Natural killer cell (primary cell): ENCODE data around the gene NAA25. TPM values are rescaled to one million over a fixed set of nuclear protein-coding genes. Genes with fewer than 3 reads are reported as not detected.
"Not testable (repeated sequence)": the region's sequence is repeated elsewhere in the genome, so short reads cannot be mapped to it uniquely, and the experiment has no call there.

Experiments
- ATAC-seq, 3 donors: fragments of 150-1000 bp in 2 of 3; fragments of 200-7000 bp in 1 of 3; cut with Tn5 transposase; 1 replicate in 1 of 3; 2 replicates in 2 of 3; pipeline ENCODE4 v1.10.0; 2021; ENCODE audit warnings: mild to moderate bottlenecking in 2 of 3, moderate library complexity in 2 of 3
- DNase-seq, 2 donors: peaks; one replicate each; pipeline versions ENCODE4 v3.0.0 to v3.0.0-alpha.2; 2013 to 2021; ENCODE audit warnings: mixed read lengths in 1 of 2
- H3K27ac ChIP-seq: one replicate; pipeline ENCODE4 v1.5.1; 2013; ENCODE audit warnings: mild to moderate bottlenecking, low read length
- H3K27me3 ChIP-seq: one replicate; pipeline ENCODE4 v1.6.1; 2013; ENCODE audit warnings: low read length; ENCODE audit not compliant: control insufficient read depth, insufficient read depth
- H3K36me3 ChIP-seq: one replicate; pipeline ENCODE4 v1.6.1; 2013; ENCODE audit warnings: low read length; ENCODE audit not compliant: control insufficient read depth, insufficient read depth
- H3K4me1 ChIP-seq: one replicate; pipeline ENCODE4 v1.6.1; 2013; ENCODE audit warnings: low read length; ENCODE audit not compliant: control insufficient read depth, insufficient read depth
- H3K4me3 ChIP-seq: one replicate; pipeline ENCODE4 v1.5.1; 2013; ENCODE audit warnings: low read length
- H3K9me3 ChIP-seq: one replicate; pipeline ENCODE4 v1.6.1; 2013; ENCODE audit warnings: low read length; ENCODE audit not compliant: control insufficient read depth, insufficient read depth
- H3K27ac Mint-ChIP-seq, 2 donors: one replicate each; pipeline ENCODE4 v1.8.0; 2022; ENCODE audit warnings: mild to moderate bottlenecking in 2 of 2, mixed read lengths in 2 of 2, moderate library complexity in 1 of 2
- H3K27me3 Mint-ChIP-seq, 2 donors: one replicate each; pipeline ENCODE4 v1.8.0; 2022; ENCODE audit warnings: low read depth in 2 of 2, mixed read lengths in 2 of 2
- H3K36me3 Mint-ChIP-seq: one replicate; pipeline ENCODE4 v1.8.0; 2022; ENCODE audit warnings: mixed read lengths
- H3K4me1 Mint-ChIP-seq, 2 donors: one replicate each; pipeline ENCODE4 v1.8.0; 2022; ENCODE audit warnings: mixed read lengths in 2 of 2
- H3K4me3 Mint-ChIP-seq: one replicate; pipeline ENCODE4 v1.8.0; 2022; ENCODE audit warnings: mild to moderate bottlenecking, moderate library complexity, mixed read lengths
- H3K9me3 Mint-ChIP-seq, 2 donors: one replicate each; pipeline ENCODE4 v1.8.0; 2022; ENCODE audit warnings: mixed read lengths in 2 of 2
- CTCF ChIP-seq: fragments of 200-600 bp; IDR thresholded peaks from one replicate; pipeline ENCODE4 v1.8.0; 2022; ENCODE audit warnings: antibody characterized with exemption
- WGBS: methylation state at CpG from one replicate; pipeline ENCODE4 v1.1.7; 2013; ENCODE audit warnings: missing lambda C conversion rate; ENCODE audit not compliant: insufficient coverage; 5-methylcytosine and 5-hydroxymethylcytosine counted together
- intact Hi-C: fragments of 100-400 bp; cut with micrococcal nuclease; formaldehyde crosslinking; loops from one replicate; pipeline ENCODE4 v1.14.2; 2022
- total RNA-seq, 4 donors: library from RNA; stranded (reverse); fragments of 120-200 nt in 1 of 4; gene quantifications; one replicate each; pipeline versions ENCODE4 v1.2.3 to v1.2.4, GENCODE V29; 2013 to 2022

Gene NAA25
- total RNA-seq, 3 donors from 2014 or later (not counting 1 experiment from before 2014, with no cell fraction given) = 25.8 to 34.4 (median 30.7) TPM

- H3K4me3 ChIP-seq = no peak overlapping the region
- H3K4me1 Mint-ChIP-seq = peaks cover 12 to 25% of the 10 kb centered on the region in 2 donors
- H3K27ac Mint-ChIP-seq = peak overlapping the region; percentile 83 to 84
- H3K4me3 Mint-ChIP-seq = peak overlapping the region; percentile 42
- H3K27ac ChIP-seq = peak overlapping the region; percentile 27
- DNase-seq = peak in 1 of 2 donors; percentile 32
- no peaks in the 10 kb centered on the region for H3K9me3 ChIP-seq
- no peaks in the 10 kb centered on the region for H3K36me3 ChIP-seq
- intact Hi-C loops = no loop called here
- peaks cover 19% of the 10 kb centered on the region for H3K4me1 ChIP-seq
- ATAC-seq = no peak
- no peaks in the 10 kb centered on the region for H3K27me3 Mint-ChIP-seq
- H3K36me3 Mint-ChIP-seq = no peaks in the 10 kb centered on the region
- no peak for TF ChIP-seq CTCF
- H3K27me3 ChIP-seq = no peaks in the 10 kb centered on the region
- no peaks in the 10 kb centered on the region for H3K9me3 Mint-ChIP-seq
Measured at GRCh38 chr12:112001576-112001975, 107.0 kb downstream of the NAA25 start.

GRCh38 chr12:112000820-112001219, 107.8 kb downstream of the NAA25 start:
- intact Hi-C loops = no loop called here
- H3K27ac Mint-ChIP-seq = peak overlapping the region; percentile 39 to 83
- DNase-seq = peak in 1 of 2 donors; percentile 50

GRCh38 chr12:111999129-111999528, 109.5 kb downstream of the NAA25 start:
- H3K4me3 Mint-ChIP-seq, H3K4me3 ChIP-seq: not testable (repeated sequence)
- peaks cover 26 to 47% of the 10 kb centered on the region in 2 donors for H3K4me1 Mint-ChIP-seq

More at GRCh38 chr12:112000820-112001219, 107.8 kb downstream of the NAA25 start:
- peaks cover 20% of the 10 kb centered on the region for H3K4me1 ChIP-seq
- H3K4me1 Mint-ChIP-seq = peaks cover 12 to 33% of the 10 kb centered on the region in 2 donors
- H3K4me3 ChIP-seq = no peak overlapping the region
- H3K36me3 Mint-ChIP-seq = no peaks in the 10 kb centered on the region
- no peak for TF ChIP-seq CTCF
- no peaks in the 10 kb centered on the region for H3K9me3 ChIP-seq
- 91% methylated on average over 5 of the region's 8 CpGs for WGBS
- no peaks in the 10 kb centered on the region for H3K36me3 ChIP-seq
- H3K27ac ChIP-seq = peak overlapping the region; percentile 27
- H3K4me3 Mint-ChIP-seq = no peak overlapping the region
- no peaks in the 10 kb centered on the region for H3K27me3 Mint-ChIP-seq
- no peak for ATAC-seq
- no peaks in the 10 kb centered on the region for H3K9me3 Mint-ChIP-seq
- no peaks in the 10 kb centered on the region for H3K27me3 ChIP-seq

GRCh38 chr12:111998015-111998414, 110.6 kb downstream of the NAA25 start:
- no peak overlapping the region for H3K27ac Mint-ChIP-seq
- intact Hi-C loops = loop anchor here (5.0 kb wide), 1 partner anchor 51 kb away; no protein-coding TSS in a partner anchor

More at GRCh38 chr12:111999129-111999528, 109.5 kb downstream of the NAA25 start:
- H3K9me3 ChIP-seq, H3K27ac ChIP-seq, H3K36me3 ChIP-seq, ATAC-seq, H3K27ac Mint-ChIP-seq, H3K27me3 Mint-ChIP-seq, H3K36me3 Mint-ChIP-seq, DNase-seq, H3K27me3 ChIP-seq, H3K9me3 Mint-ChIP-seq: not testable (repeated sequence)
- peaks cover 32% of the 10 kb centered on the region for H3K4me1 ChIP-seq
- intact Hi-C loops = loop anchor here (5.0 kb wide), 1 partner anchor 52 kb away; no protein-coding TSS in a partner anchor
- WGBS = 96% methylated on average over 9 of the region's 9 CpGs

More at GRCh38 chr12:111998015-111998414, 110.6 kb downstream of the NAA25 start:
- Histone ChIP-seq H3K36me3 (no peaks in the 10 kb centered on the region), H3K27ac (no peak overlapping the region), H3K4me1 (peaks cover 39% of the 10 kb centered on the region), H3K9me3 (no peaks in the 10 kb centered on the region), H3K4me3 (no peak overlapping the region), H3K27me3 (no peaks in the 10 kb centered on the region)
- TF ChIP-seq CTCF = no peak
- 97% methylated on average over 3 of the region's 4 CpGs for WGBS
- Mint-ChIP-seq H3K4me3 (no peak overlapping the region), H3K36me3 (no peaks in the 10 kb centered on the region), H3K4me1 (peaks cover 37 to 58% of the 10 kb centered on the region in 2 donors), H3K27me3 (no peaks in the 10 kb centered on the region), H3K9me3 (no peaks in the 10 kb centered on the region)
- DNase-seq = no peak
- ATAC-seq = no peak
